Measurements from ENCODE around the gene HLA-DRB1.

GRCh38 chr6:32621372-32621771 is 31.7 kb upstream of the HLA-DRB1 start:
- TF ChIP-seq ISL1 (CRISPR knock-in tag; IDR thresholded peaks at IDR 0.05) (no peak), ZNF565 (CRISPR knock-in tag; conservative IDR thresholded peaks at IDR 0.05; ENCODE audit: low read depth) (no peak)

Measured in SK-N-SH treated with all-trans-retinoic acid at 6 μM for 48 hours (cell line).